Hippocampal formation (tissue), 2 donors: Measurements from ENCODE around the gene PRMT2.

ENCODE experiments used
- DNase-seq, 2 donors: peaks; one replicate each; lab custom pipeline; 2025; lab: John Stamatoyannopoulos, UW

The PRMT2 gene

GRCh38 chr21:46635324-46636180 lies at the start of gene PRMT2:
PRMT2 (plus strand) TSS chr21:46635674; CDS start chr21:46636952, 1,278 bp downstream.
- DNase-seq: peak; percentile 91 to 96

GRCh38 chr21:46594276-46594675 lies 41.2 kb upstream of the PRMT2 start:
- DNase-seq: no peak

- no peak for DNase-seq
Measured at GRCh38 chr21:46596201-46596600, 39.3 kb upstream of the PRMT2 start.

GRCh38 chr21:46597031-46597430 lies 38.4 kb upstream of the PRMT2 start:
- no peak for DNase-seq

- no peak for DNase-seq
Measured at GRCh38 chr21:46597896-46598343, 37.6 kb upstream of the PRMT2 start.

GRCh38 chr21:46598581-46599572 lies 36.6 kb upstream of the PRMT2 start:
- no peak for DNase-seq

GRCh38 chr21:46600305-46600704 lies 35.2 kb upstream of the PRMT2 start:
- DNase-seq: no peak

- no peak for DNase-seq
Measured at GRCh38 chr21:46600978-46601377, 34.5 kb upstream of the PRMT2 start.

GRCh38 chr21:46603228-46603627 lies 32.2 kb upstream of the PRMT2 start:
- peak; percentile 34 to 48 for DNase-seq

GRCh38 chr21:46604329-46604974 lies 31.0 kb upstream of the PRMT2 start:
- DNase-seq: peak in 1 of 2 donors; percentile 12

- DNase-seq: peak; percentile 87 to 93
Measured at GRCh38 chr21:46604975-46605766, 30.3 kb upstream of the PRMT2 start, which contains the start of gene S100B. S100B (minus strand) TSS chr21:46605082; CDS start chr21:46602415, 2,667 bp downstream.

- peak; percentile 50 to 71 for DNase-seq
Measured at GRCh38 chr21:46605767-46606426, 29.6 kb upstream of the PRMT2 start.

- no peak for DNase-seq
Measured at GRCh38 chr21:46606427-46606813, 29.1 kb upstream of the PRMT2 start.

- no peak for DNase-seq
Measured at GRCh38 chr21:46607636-46608035, 27.8 kb upstream of the PRMT2 start.

GRCh38 chr21:46608672-46609111 lies 26.8 kb upstream of the PRMT2 start:
- no peak for DNase-seq

GRCh38 chr21:46610018-46610701 lies 25.3 kb upstream of the PRMT2 start:
- no peak for DNase-seq

- DNase-seq: no peak
Measured at GRCh38 chr21:46613391-46613790, 22.1 kb upstream of the PRMT2 start.

GRCh38 chr21:46616050-46616449 lies 19.4 kb upstream of the PRMT2 start:
- DNase-seq: no peak

- DNase-seq: no peak
Measured at GRCh38 chr21:46616656-46617055, 18.8 kb upstream of the PRMT2 start.
